Measurements from ENCODE around the gene RBBP8. TPM values are rescaled to one million over a fixed set of nuclear protein-coding genes. Genes with fewer than 3 reads are reported as not detected.

RBBP8 gene
- total RNA-seq, 1 experiment from 2014 or later = 65.2 TPM

- H3K4ac ChIP-seq (ENCODE audit: low read depth, low read length) = no peak overlapping the region
- no peak overlapping the region for H2BK15ac ChIP-seq (ENCODE audit: low read depth, low read length)
- H2AK5ac ChIP-seq (ENCODE audit: insufficient read length, low read length) = no peak overlapping the region
- H2BK20ac ChIP-seq (ENCODE audit: low read depth, low read length, poor library complexity, severe bottlenecking) = no peak overlapping the region
- no peaks in the 10 kb centered on the region for H3K27me3 ChIP-seq (ENCODE audit: insufficient read depth, low read length)
- no peak overlapping the region for H3K27ac ChIP-seq (ENCODE audit: insufficient read length, low read depth, low read length)
- no peak overlapping the region for H4K8ac ChIP-seq (replicated peaks; ENCODE audit: insufficient read length, low read depth, low read length)
- H2BK5ac ChIP-seq (ENCODE audit: insufficient read length, low read length) = no peak overlapping the region
- DNase-seq = no peak
- no peak overlapping the region for H2AFZ ChIP-seq (ENCODE audit: low read length)
- no peak overlapping the region for H2BK12ac ChIP-seq (ENCODE audit: insufficient read length, low read depth, low read length)
- H3K9me3 ChIP-seq (ENCODE audit: control insufficient read depth, low read depth, low read length) = no peaks in the 10 kb centered on the region
- H3K27me3 Mint-ChIP-seq (ENCODE audit: low read depth) = no peaks in the 10 kb centered on the region
- H3K4me3 Mint-ChIP-seq = no peak overlapping the region
- peaks cover 7 to 10% of the 10 kb centered on the region in 2 experiments for H3K9me3 Mint-ChIP-seq
- no peaks in the 10 kb centered on the region for H3K23me2 ChIP-seq (ENCODE audit: insufficient read length, low read depth, low read length, poor library complexity, severe bottlenecking)
- H3K36me3 Mint-ChIP-seq (ENCODE audit: insufficient read depth in 1 of 3, low read depth in 3 of 3) = peaks cover 3 to 8% (median 5%) of the 10 kb centered on the region in 3 experiments
- no peak overlapping the region for H3K27ac Mint-ChIP-seq
- H3T11ph ChIP-seq (ENCODE audit: low read length) = no peak overlapping the region
- H3K79me1 ChIP-seq (ENCODE audit: insufficient read depth, low read depth, low read length, poor library complexity, severe bottlenecking) = no peaks in the 10 kb centered on the region
- no peak overlapping the region for H2BK120ac ChIP-seq (ENCODE audit: low read depth, low read length, poor library complexity, severe bottlenecking)
- H4K5ac ChIP-seq (ENCODE audit: insufficient read length, low read depth, low read length) = no peak overlapping the region
- peaks cover 5% of the 10 kb centered on the region in 2 experiments for H3K4me1 Mint-ChIP-seq
- H3K18ac ChIP-seq (ENCODE audit: insufficient read length, low read depth, low read length) = no peak overlapping the region
- no peak overlapping the region for H4K91ac ChIP-seq (ENCODE audit: insufficient read length, low read depth, low read length)
- no peak overlapping the region for H3K4me2 ChIP-seq (ENCODE audit: insufficient read depth, insufficient read length, low read length)
- no peaks in the 10 kb centered on the region for H4K20me1 ChIP-seq (ENCODE audit: control insufficient read depth, insufficient read depth, insufficient read length)
- no peak overlapping the region for H3K14ac ChIP-seq (ENCODE audit: insufficient read depth, low read length)
- no peaks in the 10 kb centered on the region for H3K4me1 ChIP-seq (ENCODE audit: insufficient read depth, low read length)
- no peak overlapping the region for H3K9ac ChIP-seq (ENCODE audit: extremely low read depth, insufficient read length, low read length)
- H3K56ac ChIP-seq (ENCODE audit: insufficient read length, low read depth, low read length) = no peak overlapping the region
- no CpG with 5 or more reads among the region's 7 CpGs for WGBS (ENCODE audit: extremely low coverage, insufficient read length, low lambda C conversion rate)
- no peak overlapping the region for H3K23ac ChIP-seq (ENCODE audit: insufficient read length, low read depth, low read length)
- no peaks in the 10 kb centered on the region for H3K79me2 ChIP-seq (ENCODE audit: insufficient read depth, low read length)
- TF ChIP-seq, protein P1, sequence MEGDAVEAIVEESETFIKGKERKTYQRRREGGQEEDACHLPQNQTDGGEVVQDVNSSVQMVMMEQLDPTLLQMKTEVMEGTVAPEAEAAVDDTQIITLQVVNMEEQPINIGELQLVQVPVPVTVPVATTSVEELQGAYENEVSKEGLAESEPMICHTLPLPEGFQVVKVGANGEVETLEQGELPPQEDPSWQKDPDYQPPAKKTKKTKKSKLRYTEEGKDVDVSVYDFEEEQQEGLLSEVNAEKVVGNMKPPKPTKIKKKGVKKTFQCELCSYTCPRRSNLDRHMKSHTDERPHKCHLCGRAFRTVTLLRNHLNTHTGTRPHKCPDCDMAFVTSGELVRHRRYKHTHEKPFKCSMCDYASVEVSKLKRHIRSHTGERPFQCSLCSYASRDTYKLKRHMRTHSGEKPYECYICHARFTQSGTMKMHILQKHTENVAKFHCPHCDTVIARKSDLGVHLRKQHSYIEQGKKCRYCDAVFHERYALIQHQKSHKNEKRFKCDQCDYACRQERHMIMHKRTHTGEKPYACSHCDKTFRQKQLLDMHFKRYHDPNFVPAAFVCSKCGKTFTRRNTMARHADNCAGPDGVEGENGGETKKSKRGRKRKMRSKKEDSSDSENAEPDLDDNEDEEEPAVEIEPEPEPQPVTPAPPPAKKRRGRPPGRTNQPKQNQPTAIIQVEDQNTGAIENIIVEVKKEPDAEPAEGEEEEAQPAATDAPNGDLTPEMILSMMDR (conservative IDR thresholded peaks at IDR 0.05) = no peak
These were observed 125.8 kb downstream of the RBBP8 start for GRCh38 chr18:23058746-23059415.

All from H9 (cell line).